Stimulated activated CD4-positive, alpha-beta T cell treated with anti-CD3 and anti-CD28 coated beads, Interleukin-1b, Interleukin-23, amount 100 ng/mL, for 4 hours (primary cell): Measurements from ENCODE around the gene KBTBD3.
"Not testable (repeated sequence)": the region's sequence is repeated elsewhere in the genome, so short reads cannot be mapped to it uniquely, and the experiment has no call there.

ENCODE experiments used
- DNase-seq, 2 donors: peaks; one replicate each; pipeline ENCODE4 v3.0.0-alpha.2; 2020; ENCODE audit warnings: low read depth in 2 of 2

KBTBD3 gene

GRCh38 chr11:106061249-106061784, 15.8 kb downstream of the KBTBD3 start:
- no peak for DNase-seq

GRCh38 chr11:106059617-106060016, 17.5 kb downstream of the KBTBD3 start:
- no peak for DNase-seq

- DNase-seq = not testable (repeated sequence)
Measured at GRCh38 chr11:106058377-106058776, 18.8 kb downstream of the KBTBD3 start.

- DNase-seq = no peak
Measured at GRCh38 chr11:106051103-106051502, 26.0 kb downstream of the KBTBD3 start.

- DNase-seq = no peak
Measured at GRCh38 chr11:106049727-106050476, 27.2 kb downstream of the KBTBD3 start.

- no peak for DNase-seq
Measured at GRCh38 chr11:106047631-106048030, 29.5 kb downstream of the KBTBD3 start.

GRCh38 chr11:106043540-106043939, 33.6 kb downstream of the KBTBD3 start:
- DNase-seq = no peak

GRCh38 chr11:106032861-106033260, 44.3 kb downstream of the KBTBD3 start:
- no peak for DNase-seq

GRCh38 chr11:106031936-106032335, 45.2 kb downstream of the KBTBD3 start:
- no peak for DNase-seq

GRCh38 chr11:106031202-106031810, 45.8 kb downstream of the KBTBD3 start:
- DNase-seq = no peak

- no peak for DNase-seq
Measured at GRCh38 chr11:106030609-106031008, 46.5 kb downstream of the KBTBD3 start.

- DNase-seq = peak in 1 of 2 donors; percentile 1
Measured at GRCh38 chr11:106022795-106023275, 54.3 kb downstream of the KBTBD3 start.

GRCh38 chr11:106021967-106022794, 55.0 kb downstream of the KBTBD3 start, which contains the start of gene MSANTD4:
Gene MSANTD4 (minus strand): TSS chr11:106022240. CDS start chr11:106010917, 11,323 bp downstream.
- DNase-seq = peak; percentile 93

- no peak for DNase-seq
Measured at GRCh38 chr11:106021181-106021966, 55.8 kb downstream of the KBTBD3 start.

GRCh38 chr11:106017093-106017492, 60.1 kb downstream of the KBTBD3 start:
- DNase-seq = no peak

GRCh38 chr11:106015066-106015465, 62.1 kb downstream of the KBTBD3 start:
- DNase-seq = no peak

GRCh38 chr11:106014620-106015019, 62.5 kb downstream of the KBTBD3 start:
- DNase-seq = no peak

GRCh38 chr11:106014035-106014434, 63.1 kb downstream of the KBTBD3 start:
- DNase-seq = no peak

- DNase-seq = no peak
Measured at GRCh38 chr11:106012744-106013143, 64.4 kb downstream of the KBTBD3 start.

- no peak for DNase-seq
Measured at GRCh38 chr11:106011481-106011880, 65.7 kb downstream of the KBTBD3 start.

- not testable (repeated sequence) for DNase-seq
Measured at GRCh38 chr11:106003094-106003493, 74.1 kb downstream of the KBTBD3 start.
